OCI-LY1 (cell line): ENCODE measurements around the gene L3MBTL3.

Experiments
- EZH2 ChIP-seq: fragments of 200-600 bp; sonication (generic), shearing (Covaris generic); IDR thresholded peaks from 2 replicates; pipeline ENCODE4 v1.8.0; 2017; ENCODE audit warnings: borderline replicate concordance, mixed run types, mild to moderate bottlenecking, antibody characterized with exemption, low read length, moderate library complexity, mixed read lengths
- TF ChIP-seq, protein P1 (sequence below): fragments of 200-600 bp; sonication (generic), shearing (Covaris generic); IDR thresholded peaks from 2 replicates; pipeline ENCODE4 v1.5.1; 2017; ENCODE audit warnings: mild to moderate bottlenecking, antibody characterized with exemption, low read length, moderate library complexity, mixed read lengths

DNA sequence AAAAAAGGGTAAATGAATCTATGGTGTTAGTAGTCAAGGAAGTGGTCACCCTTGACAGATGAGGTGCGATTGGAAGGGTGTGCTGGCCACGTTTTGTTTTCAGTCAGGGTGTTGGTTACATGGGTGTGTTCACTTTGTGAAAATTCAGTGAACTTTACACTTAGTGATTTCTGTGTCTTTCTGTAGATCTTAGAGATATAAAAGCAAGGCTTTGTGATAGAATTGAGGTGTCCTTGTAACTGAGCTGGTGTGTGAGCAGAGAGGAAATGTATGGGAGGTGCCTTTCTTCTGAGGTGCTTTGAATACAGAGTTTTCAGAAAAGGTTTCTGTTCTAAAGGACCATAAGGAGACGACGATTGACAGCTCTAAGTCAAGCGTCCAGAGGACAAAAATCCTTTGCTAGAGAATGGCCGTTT is 113.9 kb downstream of the L3MBTL3 start:
- TF ChIP-seq, protein P1, sequence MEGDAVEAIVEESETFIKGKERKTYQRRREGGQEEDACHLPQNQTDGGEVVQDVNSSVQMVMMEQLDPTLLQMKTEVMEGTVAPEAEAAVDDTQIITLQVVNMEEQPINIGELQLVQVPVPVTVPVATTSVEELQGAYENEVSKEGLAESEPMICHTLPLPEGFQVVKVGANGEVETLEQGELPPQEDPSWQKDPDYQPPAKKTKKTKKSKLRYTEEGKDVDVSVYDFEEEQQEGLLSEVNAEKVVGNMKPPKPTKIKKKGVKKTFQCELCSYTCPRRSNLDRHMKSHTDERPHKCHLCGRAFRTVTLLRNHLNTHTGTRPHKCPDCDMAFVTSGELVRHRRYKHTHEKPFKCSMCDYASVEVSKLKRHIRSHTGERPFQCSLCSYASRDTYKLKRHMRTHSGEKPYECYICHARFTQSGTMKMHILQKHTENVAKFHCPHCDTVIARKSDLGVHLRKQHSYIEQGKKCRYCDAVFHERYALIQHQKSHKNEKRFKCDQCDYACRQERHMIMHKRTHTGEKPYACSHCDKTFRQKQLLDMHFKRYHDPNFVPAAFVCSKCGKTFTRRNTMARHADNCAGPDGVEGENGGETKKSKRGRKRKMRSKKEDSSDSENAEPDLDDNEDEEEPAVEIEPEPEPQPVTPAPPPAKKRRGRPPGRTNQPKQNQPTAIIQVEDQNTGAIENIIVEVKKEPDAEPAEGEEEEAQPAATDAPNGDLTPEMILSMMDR = no peak
- no peak for TF ChIP-seq EZH2
